Urinary bladder (tissue), 4 donors: ENCODE measurements around the gene WWTR1. TPM values are rescaled to one million over a fixed set of nuclear protein-coding genes. Genes with fewer than 3 reads are reported as not detected.

Source experiments
- DNase-seq: peaks from one replicate; pipeline ENCODE4 v3.0.0-alpha.2; 2015; ENCODE audit errors: extremely low spot score
- H3K27ac ChIP-seq: one replicate; pipeline ENCODE4 v1.5.1; 2013; ENCODE audit warnings: low read depth, mild to moderate bottlenecking, moderate library complexity
- H3K36me3 ChIP-seq: one replicate; pipeline ENCODE4 v1.6.1; 2013; ENCODE audit warnings: mild to moderate bottlenecking, moderate library complexity; ENCODE audit not compliant: insufficient read depth
- H3K4me1 ChIP-seq: one replicate; pipeline ENCODE4 v1.6.1; 2013; ENCODE audit warnings: mild to moderate bottlenecking, moderate library complexity; ENCODE audit not compliant: insufficient read depth
- H3K4me3 ChIP-seq: one replicate; pipeline ENCODE4 v1.5.1; 2013; ENCODE audit warnings: low read depth, low read length
- WGBS: extraction: QIAGEN DNeasy Blood & Tissue Kit; methylation state at CpG from one replicate; pipeline ENCODE4 v1.1.7; 2013; 5-methylcytosine and 5-hydroxymethylcytosine counted together
- polyA plus RNA-seq: library from polyadenylated mRNA; stranded (reverse); fragments of 200-250 nt; gene quantifications from one replicate; pipeline ENCODE4 v1.2.3, GENCODE V29; 2013
- total RNA-seq: library from RNA; depleted of rRNA; stranded (reverse); fragments of >200 nt; gene quantifications from one replicate; pipeline ENCODE4 v1.2.3, GENCODE V29; 2014
- donor health status: healthy with polysubstance abuse.
- donor health status: healthy.

Gene WWTR1
- total and polyA plus RNA-seq, 2 donors: 136 to 155 TPM

GRCh38 chr3:149667576-149667975 is 9.8 kb upstream of the WWTR1 start:
- no peaks in the 10 kb centered on the region for H3K4me1 ChIP-seq
- DNase-seq: no peak
- no peak overlapping the region for H3K27ac ChIP-seq
- no peak overlapping the region for H3K4me3 ChIP-seq
- no peaks in the 10 kb centered on the region for H3K36me3 ChIP-seq
- WGBS: 71% methylated on average over 2 of the region's 2 CpGs

DNA sequence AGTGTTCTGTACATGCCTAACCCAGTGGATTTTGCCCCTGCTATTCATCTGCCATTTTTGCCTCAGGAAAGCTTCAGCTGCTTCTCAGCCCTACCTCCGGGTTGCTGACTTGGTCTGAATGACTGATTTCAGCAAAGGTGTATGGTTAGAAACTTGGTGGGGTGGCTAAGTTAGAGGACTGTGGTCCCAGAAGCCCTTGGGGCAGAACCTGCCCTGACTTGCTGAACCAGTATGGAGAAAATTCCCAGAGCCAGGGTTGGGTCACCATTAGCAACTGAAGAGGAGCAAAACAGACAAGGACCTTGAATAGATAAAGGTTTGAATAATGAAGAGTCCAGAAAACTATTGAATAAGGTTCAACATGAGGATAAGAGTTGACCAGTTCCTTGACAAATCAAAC is 6.1 kb upstream of the WWTR1 start:
- WGBS: 96% methylated on average over 1 of the region's 1 CpG

GRCh38 chr3:149662240-149662887 is 4.5 kb upstream of the WWTR1 start:
- Histone ChIP-seq H3K4me1 (no peaks in the 10 kb centered on the region), H3K27ac (no peak overlapping the region), H3K4me3 (no peak overlapping the region), H3K36me3 (no peaks in the 10 kb centered on the region)
- WGBS: 69% methylated on average over 4 of the region's 4 CpGs
- no peak for DNase-seq

More for the DNA sequence above, 6.1 kb upstream of the WWTR1 start:
- H3K4me1 ChIP-seq: no peaks in the 10 kb centered on the region
- no peak overlapping the region for H3K4me3 ChIP-seq
- H3K36me3 ChIP-seq: no peaks in the 10 kb centered on the region
- no peak for DNase-seq
- H3K27ac ChIP-seq: no peak overlapping the region

GRCh38 chr3:149660462-149660861 is 2.6 kb upstream of the WWTR1 start:
- H3K27ac ChIP-seq: no peak overlapping the region
- no peak overlapping the region for H3K4me3 ChIP-seq
- H3K36me3 ChIP-seq: no peaks in the 10 kb centered on the region
- WGBS: 78% methylated on average over 1 of the region's 1 CpG
- H3K4me1 ChIP-seq: no peaks in the 10 kb centered on the region
- no peak for DNase-seq

DNA sequence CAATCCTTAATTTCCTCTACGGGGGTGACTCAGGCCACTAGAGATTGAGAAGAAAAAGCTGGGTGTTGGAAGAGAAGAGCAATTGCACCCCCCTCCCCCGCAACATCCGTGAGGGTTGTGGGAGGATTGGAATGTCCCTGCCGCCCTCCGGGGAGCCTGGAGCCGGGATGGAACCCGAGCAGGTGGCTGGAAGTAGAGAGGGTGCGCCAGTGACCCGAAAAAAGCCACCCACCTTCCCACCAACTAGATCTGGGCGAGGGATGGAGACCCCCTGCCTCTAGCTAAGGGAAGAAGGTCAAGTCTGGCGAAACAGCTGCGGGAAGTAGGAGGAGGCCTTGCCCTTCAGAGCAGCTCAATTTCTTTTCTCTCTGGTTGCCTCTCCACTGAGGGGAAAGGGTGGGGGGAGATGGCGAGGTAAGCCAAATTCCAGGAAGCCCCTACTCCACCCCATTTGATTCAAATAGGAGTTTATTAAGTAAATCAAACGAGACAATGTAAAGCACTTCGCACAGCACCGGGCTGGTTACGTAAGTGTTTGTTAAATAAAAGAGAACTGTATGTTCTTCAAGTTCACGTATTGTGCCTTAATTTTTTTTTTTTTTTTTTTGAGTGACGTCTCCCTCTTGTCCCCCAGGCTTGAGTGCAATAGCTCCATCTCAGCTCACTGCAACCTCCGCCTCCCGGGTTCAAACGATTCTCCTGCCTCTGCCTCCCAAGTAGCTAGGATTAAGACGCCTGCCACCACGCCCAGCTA is 1.1 kb upstream of the WWTR1 start:
- Histone ChIP-seq H3K4me3 (peak overlapping the region; percentile 64), H3K4me1 (no peaks in the 10 kb centered on the region), H3K27ac (peak overlapping the region; percentile 94), H3K36me3 (no peaks in the 10 kb centered on the region)
- WGBS: 29% methylated on average over 24 of the region's 24 CpGs
- DNase-seq: peak; percentile 62

GRCh38 chr3:149657321-149657925 is 402 bp downstream of the WWTR1 start:
- H3K4me1 ChIP-seq: no peaks in the 10 kb centered on the region
- DNase-seq: no peak
- peak overlapping the region; percentile 64 for H3K4me3 ChIP-seq
- WGBS: under 1% methylated on average over 41 of the region's 41 CpGs
- peak overlapping the region; percentile 94 for H3K27ac ChIP-seq
- H3K36me3 ChIP-seq: no peaks in the 10 kb centered on the region

DNA sequence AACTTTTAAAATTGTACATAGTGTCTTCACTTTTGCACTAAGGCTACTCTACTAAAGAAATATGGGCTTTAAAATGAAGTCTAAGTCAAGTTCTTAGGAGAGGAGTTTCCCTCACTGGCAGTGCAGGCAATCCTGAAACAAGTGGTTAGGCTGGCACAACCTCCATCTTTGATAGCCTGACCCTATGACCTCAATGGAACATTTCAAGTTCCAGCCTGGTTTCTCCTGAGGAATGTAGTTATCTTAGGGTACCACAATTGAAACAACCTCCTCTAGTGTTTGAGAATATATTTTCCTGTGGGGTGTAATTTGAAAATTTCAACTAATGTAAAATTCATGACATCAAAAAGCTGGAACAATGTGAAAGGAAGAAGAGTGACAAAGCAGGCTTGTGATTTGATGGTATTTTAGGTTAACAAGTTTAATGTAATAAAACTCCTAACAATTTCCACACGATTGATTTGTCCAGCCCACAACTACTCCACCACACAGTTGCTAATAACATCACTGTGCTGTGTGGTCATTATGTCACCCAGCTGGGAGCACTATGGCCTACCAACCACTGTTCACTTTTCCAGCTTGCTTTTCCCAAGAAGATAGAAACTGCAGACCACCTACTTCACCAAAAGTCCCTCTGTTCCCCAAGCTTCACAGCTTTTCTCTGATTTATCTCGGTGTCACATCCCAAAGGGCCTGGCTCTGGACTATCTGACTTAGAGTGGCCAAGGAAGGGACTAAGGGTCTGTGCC is 1.8 kb downstream of the WWTR1 start:
- H3K27ac ChIP-seq: no peak overlapping the region
- no peaks in the 10 kb centered on the region for H3K36me3 ChIP-seq
- no peaks in the 10 kb centered on the region for H3K4me1 ChIP-seq
- DNase-seq: no peak
- H3K4me3 ChIP-seq: peak overlapping the region; percentile 64
- 18% methylated on average over 2 of the region's 2 CpGs for WGBS

- Histone ChIP-seq H3K36me3 (no peaks in the 10 kb centered on the region), H3K4me1 (no peaks in the 10 kb centered on the region), H3K27ac (no peak overlapping the region), H3K4me3 (no peak overlapping the region)
- no peak for DNase-seq
These were observed 3.6 kb downstream of the WWTR1 start for GRCh38 chr3:149654188-149654601.

- no peak overlapping the region for H3K27ac ChIP-seq
- DNase-seq: no peak
- H3K4me1 ChIP-seq: no peaks in the 10 kb centered on the region
- H3K36me3 ChIP-seq: no peaks in the 10 kb centered on the region
- 63% methylated on average over 2 of the region's 2 CpGs for WGBS
- no peak overlapping the region for H3K4me3 ChIP-seq
These were observed 4.3 kb downstream of the WWTR1 start for GRCh38 chr3:149653564-149653963.

GRCh38 chr3:149653136-149653535 is 4.7 kb downstream of the WWTR1 start:
- DNase-seq: no peak
- Histone ChIP-seq H3K4me3 (no peak overlapping the region), H3K4me1 (no peaks in the 10 kb centered on the region), H3K27ac (no peak overlapping the region), H3K36me3 (no peaks in the 10 kb centered on the region)
- 99% methylated on average over 1 of the region's 1 CpG for WGBS

DNA sequence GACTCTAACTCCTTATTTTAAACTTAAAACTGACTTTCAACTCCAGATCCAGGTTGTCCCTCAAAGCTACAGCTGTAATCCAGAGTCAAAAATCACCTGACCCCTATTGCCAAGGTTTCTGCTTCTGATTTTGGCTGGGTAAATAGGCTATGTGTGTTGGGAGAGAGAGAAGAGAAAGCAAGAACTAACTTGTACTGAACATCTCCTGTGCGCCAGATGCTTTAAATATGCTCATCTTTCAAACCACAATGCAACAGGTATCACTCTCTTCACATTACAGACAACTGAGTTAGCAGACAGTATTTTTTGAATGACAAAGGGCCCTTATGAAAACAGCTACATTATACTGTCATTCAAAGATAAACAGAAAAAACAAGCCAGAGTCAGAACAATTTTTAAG is 7.0 kb downstream of the WWTR1 start:
- WGBS: 90% methylated on average over 1 of the region's 1 CpG
- Histone ChIP-seq H3K4me1 (no peaks in the 10 kb centered on the region), H3K27ac (no peak overlapping the region), H3K36me3 (no peaks in the 10 kb centered on the region), H3K4me3 (no peak overlapping the region)
- DNase-seq: no peak

- H3K4me3 ChIP-seq: no peak overlapping the region
- DNase-seq: no peak
- H3K27ac ChIP-seq: no peak overlapping the region
- WGBS: 46% methylated on average over 3 of the region's 3 CpGs
- no peaks in the 10 kb centered on the region for H3K36me3 ChIP-seq
- H3K4me1 ChIP-seq: no peaks in the 10 kb centered on the region
These were observed 9.3 kb downstream of the WWTR1 start for GRCh38 chr3:149648525-149648924.

DNA sequence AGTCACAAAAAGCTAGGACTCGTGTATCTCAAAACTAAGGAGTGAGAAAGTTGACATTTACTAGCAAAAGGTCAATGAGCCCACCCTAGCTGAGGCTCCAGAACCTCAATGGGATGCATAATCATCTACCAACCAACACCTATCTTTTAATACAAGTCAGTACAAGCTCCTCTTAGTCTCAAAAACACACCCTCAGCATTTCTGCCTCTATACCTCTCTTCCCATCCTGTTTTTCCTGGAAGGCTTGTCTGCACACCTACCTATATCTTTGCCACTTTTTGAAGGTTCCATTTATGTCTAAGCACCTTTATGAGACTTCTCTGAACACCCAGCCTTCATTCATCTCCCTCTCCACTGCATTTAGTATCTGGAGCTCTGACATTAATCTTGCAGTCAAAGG is 10.0 kb downstream of the WWTR1 start:
- Histone ChIP-seq H3K36me3 (no peaks in the 10 kb centered on the region), H3K4me1 (no peaks in the 10 kb centered on the region), H3K27ac (no peak overlapping the region), H3K4me3 (no peak overlapping the region)
- no peak for DNase-seq
- WGBS: 84% methylated on average over 1 of the region's 1 CpG
